C4-2B (cell line): ENCODE data around the gene SLC27A4.

ENCODE experiments used
- CTCF ChIP-seq: fragments of 450-650 bp; conservative IDR thresholded peaks from 2 replicates; pipeline ENCODE4 v1.5.1; 2017; ENCODE audit warnings: mild to moderate bottlenecking
- ZFX ChIP-seq: fragments of 450-650 bp; IDR thresholded peaks from 2 replicates; pipeline ENCODE4 v1.6.1; 2017

- TF ChIP-seq CTCF (no peak), ZFX (no peak)
Measured at GRCh38 chr9:128361296-128361985, 21.1 kb downstream of the SLC27A4 start.
